GM18511 (cell line): ENCODE measurements around the gene GATA3.
A peak's percentile ranks its signal among the peaks of the same experiment; 100 is the strongest.

ENCODE experiments used
- ATAC-seq: cut with Tn5 transposase; IDR thresholded peaks from one replicate; pipeline ENCODE4 v1.9.1; 2021; ENCODE audit warnings: mild to moderate bottlenecking, moderate library complexity; ENCODE audit not compliant: unreplicated experiment

GATA3 gene

DNA sequence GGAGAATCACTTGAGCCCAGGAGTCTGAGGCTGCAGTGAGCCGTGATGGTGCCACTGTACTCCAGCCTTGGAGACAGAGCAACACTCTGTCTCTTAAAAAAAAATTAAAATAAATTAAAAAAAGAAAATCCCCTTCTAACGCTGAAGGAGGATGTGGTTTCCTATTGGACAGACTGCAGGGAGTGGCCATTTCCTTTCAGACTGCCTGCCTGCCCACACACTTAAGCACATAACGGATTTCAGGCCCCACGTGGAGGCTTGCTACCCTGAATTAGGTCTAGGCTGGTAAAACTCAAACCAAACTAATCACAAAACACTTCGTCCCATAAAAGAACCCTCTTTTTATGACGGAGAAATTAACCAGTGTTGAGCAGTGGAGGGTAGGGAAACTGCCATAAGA lies 34.0 kb downstream of the GATA3 start:
- peak; percentile 84 for ATAC-seq

DNA sequence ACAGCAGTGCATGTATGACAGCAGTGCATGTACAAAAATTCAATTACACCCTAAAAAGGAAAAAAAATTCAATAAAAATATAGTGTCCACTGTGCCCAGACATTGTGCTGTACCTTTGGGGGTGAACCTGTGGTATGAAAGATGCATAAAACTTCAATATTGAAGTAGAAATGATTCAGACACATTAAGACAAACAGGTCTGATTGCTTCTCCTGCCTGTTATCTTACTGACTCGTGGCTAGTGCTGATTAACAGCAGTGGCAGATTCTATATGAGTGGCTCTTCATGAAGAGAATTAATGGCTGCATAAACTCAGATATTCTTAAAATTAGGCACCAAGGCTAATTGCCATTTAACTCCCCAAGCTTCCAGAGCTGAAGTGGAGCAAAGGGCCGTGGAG lies 37.9 kb downstream of the GATA3 start:
- no peak for ATAC-seq

DNA sequence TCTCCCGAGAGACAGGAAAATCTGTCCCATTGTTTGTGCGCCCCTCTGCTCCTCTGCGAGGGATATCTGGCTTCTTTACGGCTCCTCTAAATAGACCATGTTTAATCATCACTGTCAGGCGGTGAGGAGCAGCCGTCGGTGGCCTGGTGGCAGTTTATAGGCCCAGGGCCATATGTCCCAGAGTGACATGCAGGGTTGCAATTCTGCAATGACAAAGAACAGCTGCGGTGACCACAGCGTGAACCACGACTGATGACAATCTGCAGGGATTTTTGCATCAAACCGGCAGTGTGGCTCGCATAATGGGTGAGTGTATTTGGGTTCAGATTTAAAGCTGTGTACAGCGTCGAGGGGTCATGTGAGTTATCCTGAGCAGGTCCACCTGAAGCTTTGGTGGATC lies 41.5 kb downstream of the GATA3 start:
- ATAC-seq, result no peak

DNA sequence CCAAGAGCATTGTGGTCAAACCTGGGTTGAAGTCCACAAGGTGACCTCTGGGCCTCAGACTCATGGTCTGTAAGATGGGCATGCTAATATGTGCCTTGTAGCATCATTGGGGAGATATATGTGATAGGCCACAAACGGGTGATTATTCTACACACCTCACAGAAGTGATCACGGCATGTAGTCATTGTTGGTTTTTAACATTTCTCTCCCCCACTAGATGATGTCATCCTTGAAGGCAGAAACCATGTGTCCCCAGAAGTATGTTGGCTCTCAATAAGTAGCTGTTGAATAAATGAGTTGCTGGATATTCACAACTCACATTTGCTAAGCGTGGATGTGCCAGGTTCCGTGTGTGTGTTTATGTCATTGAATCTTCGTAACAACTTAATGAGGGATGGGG lies 42.4 kb downstream of the GATA3 start:
- no peak for ATAC-seq

DNA sequence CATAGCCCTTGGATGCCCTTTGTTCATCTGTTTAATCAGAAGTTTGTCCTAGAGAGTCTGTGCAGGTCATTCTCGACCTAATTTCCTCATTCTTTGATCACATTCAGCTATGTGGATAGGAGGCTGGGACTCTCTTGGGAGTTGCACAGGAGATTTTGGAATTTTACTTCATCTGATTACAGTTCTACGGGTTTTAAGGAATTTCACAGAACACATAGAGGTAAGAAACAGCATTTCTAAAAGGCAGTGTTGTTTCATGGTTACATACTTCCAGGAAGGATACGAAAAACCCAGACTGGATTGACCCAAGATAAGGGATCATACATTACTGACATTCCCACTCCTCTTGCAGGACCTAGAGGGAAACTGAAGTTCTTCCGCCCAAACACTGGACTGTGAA lies 45.9 kb downstream of the GATA3 start:
- no peak for ATAC-seq

DNA sequence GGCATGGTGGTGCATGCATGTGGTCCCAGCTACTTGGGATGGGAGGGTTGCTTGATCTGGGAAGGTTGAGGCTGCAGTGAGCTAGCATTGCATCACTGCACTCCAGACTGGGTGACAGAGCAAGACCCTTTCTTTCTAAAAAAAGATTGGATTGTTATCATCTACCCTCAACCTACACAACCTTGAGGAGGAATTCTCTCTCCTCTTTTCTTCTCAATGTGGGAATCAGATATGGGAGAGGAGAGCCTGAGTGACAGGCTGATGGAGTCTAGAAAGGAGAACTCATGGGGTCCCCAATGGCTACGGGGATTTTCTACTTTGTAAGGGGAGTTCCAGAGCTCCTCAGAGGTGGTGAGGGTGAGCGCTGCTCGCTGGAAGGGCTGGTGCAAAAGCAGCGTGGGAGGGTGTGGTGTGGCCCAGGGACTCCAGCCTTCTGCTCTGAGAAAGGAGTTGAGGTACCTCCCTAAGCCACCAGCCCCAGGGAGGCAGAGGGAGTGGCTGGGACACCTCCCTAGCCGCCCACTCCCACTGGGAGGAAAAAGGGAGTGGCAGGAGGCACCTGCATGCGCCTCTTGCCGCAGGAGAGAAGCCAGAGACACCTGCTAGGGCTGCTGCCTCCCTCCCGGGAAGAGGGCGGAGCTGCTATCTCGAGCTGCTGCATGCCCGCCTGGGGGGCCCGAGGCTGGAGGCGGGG lies 48.4 kb downstream of the GATA3 start:
- ATAC-seq, result peak; percentile 79

DNA sequence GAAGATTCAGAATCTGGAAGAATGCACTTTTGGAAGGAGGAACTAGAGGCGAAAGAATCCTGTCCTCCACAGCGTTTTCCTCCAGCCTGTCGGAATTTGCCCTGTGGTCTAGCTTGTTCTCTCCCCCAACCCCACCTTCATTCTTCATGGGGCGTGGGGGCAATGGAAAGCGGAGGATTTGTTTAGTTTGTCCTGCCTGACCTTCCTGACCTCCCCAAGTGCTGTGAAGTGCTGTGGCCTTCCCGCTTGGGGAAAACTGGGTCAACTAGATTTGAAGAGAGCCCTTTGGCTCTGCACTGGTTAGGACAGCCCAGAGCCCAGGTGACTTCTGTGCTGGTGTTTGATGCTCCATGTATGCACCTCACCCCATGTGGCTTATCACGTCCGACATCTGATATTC lies 49.1 kb downstream of the GATA3 start:
- ATAC-seq, result no peak

DNA sequence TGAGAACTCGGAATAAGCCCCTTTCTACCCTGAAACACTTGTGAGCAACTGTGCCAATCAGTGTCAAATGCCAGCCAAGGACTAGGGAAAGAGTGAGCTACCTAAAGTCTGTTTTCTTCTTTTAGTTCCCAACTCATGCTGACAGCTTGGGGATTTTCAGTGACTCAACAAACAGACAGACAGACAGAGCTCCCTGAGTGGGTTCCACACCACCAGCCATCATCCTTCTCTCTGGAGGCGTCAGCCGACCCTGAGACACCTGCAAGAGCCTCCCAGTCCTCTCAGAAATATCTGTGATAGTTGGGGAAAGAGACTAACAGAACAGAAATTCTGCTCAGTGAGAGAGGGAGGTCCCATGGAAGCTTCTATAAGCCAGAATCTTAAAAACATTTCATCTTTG lies 49.5 kb downstream of the GATA3 start:
- no peak for ATAC-seq

DNA sequence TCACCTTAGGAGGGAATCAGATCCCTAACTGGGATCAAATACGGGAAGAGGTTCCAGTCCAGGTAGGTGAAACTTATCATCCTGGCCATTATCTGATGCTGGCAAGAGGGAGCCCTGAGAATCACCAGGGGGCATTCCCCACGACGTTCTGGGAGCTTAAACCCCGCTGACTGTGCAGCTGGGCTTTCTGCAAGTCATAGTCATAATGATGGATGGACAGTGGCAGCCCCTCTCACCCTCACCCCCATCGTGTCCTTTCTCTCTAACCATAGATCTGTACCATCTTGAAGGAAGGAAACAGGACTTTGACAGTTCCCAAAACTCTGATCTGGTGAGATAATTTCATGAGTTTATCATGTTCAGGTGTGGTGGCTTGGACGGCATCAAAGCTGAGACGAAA lies 50.2 kb downstream of the GATA3 start:
- ATAC-seq, result no peak

DNA sequence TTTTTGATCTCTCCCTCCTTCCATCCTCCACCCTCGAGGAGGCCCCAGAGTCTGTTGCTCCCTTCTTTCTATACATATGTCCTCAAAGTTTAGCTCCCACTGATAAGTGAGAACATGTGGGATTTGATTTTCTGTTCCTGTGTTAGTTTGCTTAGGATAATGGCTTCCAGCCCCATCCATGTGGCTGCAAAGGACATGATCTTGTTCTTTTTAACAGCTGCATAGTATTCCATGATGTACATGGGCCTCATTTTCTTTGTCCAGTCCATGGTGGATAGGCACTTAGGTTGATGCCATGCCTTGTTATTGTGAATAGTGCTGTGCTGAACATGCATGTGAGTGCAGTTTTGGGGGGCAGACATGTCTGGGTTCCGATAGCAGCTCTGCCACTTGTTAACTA lies 51.4 kb downstream of the GATA3 start:
- ATAC-seq, result no peak

DNA sequence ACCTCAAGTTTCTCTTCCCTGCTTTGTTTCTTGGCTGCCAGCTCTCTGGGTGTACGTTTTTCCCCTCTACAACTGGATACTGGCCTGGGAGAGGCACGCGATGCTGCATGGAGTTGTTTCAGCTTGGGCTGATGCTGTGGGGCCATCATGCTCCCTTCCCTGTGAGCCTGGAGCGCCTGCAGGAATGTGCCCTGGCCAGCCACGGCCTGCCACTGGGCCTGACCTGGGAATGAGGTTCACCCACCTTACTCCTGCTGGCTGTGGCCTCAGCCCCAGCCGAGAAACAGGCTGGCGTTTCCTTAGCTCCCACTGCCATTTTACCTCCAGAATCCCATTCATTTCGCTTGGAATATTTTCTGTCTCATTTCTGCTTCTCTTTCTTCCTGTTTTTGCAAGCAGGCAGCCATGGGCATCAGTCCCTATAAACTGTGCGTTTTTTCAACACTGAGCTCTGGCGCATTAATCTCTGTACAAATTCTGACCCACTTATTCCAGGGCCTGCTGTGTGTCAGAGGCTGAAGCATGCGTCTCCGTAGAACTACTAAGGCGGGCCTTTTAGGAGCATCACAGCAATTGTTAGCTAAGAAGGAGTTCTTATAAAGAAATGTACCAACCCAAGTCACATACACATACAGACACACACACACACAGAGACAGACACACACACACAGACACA lies 57.9 kb downstream of the GATA3 start:
- ATAC-seq, result no peak

DNA sequence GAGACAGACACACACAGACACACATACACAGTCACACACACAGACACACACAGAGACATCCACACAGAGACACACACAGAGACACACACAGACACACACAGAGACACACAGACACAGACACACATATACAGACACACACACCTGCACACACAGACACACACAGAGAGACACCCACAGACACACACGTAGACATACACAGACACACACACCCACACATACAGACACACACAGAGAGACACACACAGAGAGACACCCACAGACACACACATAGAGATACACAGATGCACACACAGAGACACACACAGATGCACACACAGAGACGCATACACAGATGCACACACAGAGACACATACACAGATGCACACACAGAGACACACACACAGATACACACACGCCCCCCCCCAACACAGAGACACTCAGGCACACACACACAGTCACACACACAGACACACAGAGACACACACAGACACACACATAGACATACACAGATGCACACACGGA lies 58.5 kb downstream of the GATA3 start:
- no peak for ATAC-seq

DNA sequence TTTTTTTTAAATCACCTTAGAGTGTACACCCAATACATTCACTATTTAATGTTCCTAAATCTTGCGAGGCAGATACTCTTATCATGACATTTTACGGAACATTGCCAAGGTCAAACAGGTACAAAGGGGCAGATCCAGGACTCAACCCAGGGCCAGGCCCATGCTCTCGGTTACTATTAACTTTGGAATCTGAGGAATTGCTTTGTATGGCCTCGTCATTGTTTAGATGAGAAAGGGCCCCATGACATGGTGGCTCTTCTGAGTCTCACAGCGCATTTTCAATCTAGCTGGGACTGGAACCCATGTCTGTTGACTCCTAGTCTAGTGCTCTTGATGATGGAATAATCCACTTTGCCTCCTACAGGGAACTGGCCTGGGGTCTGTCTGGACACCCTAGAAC lies 59.1 kb downstream of the GATA3 start:
- no peak for ATAC-seq

DNA sequence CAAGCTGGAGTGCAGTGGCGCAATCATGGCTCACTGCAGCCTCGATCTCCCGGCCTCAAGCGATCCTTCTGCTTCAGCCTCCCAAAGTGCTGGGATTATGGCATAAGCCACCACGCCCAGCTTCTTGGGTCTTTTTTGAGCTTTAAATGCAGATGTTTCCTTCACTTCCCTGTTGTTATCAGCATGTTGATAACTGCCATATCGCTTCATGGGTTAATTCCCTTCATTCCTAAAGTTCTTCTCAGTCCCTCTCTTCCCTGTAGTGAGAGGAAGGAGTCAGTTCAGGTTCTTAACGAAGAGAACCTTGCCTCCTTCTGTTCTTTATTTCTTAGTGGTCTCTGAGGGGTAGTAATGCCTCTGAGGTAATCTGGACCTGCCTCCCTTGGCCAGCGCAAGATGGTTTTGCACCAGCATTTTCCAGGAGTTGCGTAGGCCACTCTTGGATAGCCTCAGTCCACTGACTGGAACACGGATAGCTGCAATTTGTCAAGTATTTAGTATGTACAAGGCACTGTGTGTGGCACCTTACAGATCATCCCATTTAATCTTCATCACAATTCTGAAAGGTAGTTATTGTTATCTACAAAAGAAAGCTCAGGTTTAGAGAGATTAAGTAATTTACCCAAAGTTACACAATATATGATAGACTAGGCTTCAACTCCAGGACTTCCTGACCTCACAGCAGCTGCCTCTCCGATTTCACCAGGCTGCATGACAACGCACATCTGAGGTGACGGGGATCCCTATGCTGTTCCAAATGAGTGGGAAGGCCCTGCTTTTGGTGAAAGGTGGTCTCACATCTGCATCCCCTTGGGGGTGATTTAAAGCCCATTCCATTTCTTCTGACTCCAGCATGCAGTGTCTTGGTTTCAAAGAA lies 60.5 kb downstream of the GATA3 start:
- no peak for ATAC-seq

DNA sequence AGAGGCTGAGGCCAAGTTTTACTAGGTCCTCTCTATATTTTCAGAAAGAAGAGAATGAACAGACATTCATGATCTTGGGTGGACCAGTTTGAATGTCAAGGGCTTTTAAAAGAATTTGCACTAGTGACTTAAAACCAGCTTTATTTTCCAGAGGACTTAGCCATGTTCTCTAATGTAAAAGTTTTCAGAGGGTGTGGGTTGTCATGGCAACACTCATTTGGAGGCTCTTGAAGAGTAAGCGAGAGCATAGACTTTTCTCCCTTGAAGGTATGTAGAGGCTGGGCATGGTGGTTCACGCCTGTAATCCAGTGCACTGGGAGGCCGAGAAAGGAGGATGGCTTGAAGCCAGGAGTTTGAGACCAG lies 61.1 kb downstream of the GATA3 start:
- ATAC-seq, result no peak

DNA sequence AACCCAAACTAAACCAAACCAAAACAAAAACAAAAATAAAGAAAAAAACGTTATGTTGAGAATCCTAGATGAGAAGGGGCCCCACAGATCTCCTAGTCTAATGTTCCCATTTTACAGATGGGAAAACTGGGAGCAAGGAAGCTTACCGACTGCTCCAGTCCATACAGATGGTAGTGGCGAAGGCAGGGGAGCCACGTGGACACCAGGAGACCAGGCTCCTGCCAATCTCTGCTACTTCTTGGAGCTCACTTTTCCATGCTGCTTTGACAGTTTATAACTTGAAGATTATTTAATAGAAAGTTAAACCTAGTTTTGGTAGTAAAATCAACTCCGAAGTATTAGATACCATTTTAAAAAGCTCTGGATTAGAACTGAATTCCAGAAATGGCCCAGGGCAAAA lies 62.0 kb downstream of the GATA3 start:
- ATAC-seq, result no peak

DNA sequence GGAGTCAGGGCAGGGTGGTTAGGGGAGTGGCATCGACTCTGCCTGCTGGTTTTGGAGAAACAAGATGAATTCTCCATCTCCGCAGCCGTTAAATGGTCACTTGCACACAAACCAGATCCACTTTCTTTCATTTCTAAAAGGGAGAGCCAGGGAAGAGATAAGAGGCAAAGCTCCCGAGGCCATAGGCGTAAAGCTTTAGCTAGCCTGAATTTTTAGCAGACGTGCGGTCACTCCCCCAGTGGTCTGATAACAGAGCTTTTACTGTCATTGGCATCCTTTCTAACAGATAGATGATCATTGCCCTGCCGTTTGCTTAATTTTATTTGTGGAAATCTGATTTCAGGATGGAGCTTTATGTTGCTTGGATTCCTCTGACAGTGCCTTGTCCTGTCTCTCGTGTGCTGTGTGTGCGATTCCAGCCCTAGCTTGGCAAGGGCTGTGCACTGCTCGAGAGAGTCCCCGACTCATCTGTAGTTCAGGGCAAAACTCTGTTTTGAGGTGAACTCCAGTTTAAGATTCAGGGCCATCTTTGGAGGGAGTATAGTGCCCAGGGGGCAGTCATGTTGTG lies 62.5 kb downstream of the GATA3 start:
- ATAC-seq, result no peak

DNA sequence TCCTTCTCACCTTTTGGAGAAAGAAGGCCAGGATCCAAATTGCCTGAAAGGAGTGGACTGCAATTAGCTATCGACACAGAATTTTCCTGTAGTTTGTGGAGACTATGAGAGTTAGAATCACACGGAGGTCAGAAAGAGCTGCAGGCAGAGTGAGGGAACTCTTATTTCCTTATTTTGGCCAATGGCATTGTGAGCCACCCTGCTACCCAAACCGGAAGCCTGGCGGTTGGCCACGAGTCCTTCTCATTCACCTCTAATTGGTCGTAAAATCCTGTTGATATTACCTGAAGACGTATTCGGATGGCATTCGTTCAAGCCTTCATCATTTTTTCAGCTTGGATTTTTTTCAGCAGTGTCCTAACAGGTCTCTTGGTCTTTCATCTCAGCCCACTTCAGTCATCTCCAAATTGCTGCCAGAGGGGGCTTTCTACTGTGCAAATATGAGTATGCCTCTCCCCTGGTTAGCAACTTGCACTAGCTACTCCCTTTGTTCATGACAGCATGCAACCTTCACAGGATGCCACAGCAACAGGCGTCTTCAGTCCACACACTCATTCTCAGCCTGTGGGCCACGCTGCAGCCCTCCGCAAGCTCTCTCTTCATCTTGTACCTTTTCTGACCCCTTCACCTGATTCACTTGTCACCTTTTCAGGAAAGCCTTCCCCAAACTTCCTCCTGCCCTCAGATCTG lies 66.9 kb downstream of the GATA3 start:
- ATAC-seq, result no peak

DNA sequence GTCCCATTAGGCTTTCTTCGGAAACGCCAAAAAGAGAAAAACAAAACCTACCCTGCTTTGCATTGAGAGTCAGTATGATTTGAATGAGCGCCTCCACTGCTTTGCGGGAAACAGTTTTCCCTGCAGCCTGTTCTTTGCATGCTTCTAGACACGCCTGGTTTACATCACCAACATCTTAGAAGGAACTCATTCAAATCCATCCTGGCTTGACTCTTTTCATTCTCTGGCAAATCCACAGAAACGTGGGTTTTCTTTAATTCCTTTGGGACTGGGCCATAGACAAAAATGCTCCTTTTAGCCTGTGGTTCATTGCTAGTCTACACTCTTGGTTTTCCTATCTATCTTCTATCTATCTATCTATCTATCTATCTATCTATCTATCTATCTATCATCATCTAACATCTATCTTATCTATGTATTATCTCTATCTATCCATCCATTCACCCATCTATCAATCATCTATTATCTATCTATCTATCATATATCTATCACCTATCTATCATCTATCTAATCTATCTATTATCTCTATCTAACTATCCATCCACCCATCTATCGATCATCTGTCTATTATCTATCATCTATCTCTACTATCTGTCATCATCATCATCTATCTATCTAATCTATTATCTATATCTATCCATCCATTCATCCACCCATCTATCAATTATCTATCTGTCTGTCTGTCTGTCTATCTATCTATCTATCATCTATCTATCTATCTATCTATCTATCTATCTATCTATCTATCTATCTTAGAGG lies 68.3 kb downstream of the GATA3 start:
- no peak for ATAC-seq

DNA sequence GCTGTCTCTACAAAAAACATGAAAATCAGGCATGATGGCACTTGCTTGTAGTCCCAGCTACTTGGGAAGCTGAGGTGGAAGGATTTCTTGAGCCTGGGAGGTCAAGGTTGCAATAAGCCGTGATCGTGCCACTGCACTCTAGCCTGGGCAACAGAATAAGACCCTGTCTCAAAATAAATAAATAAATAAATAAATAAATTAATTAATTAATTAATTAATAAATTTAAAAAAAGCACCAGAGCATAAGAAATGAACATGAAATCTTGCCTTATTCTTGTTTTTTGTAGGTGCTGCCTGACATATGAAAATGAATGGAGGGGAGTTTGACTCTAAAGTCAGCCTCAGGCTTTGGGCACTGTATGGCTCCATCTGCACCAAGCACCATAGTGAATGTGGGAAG lies 69.9 kb downstream of the GATA3 start:
- no peak for ATAC-seq
